Inflammatory macrophage treated with lipopolysaccharide for 1 hour (primary cell): Measurements from ENCODE around the gene ASIC4.

Experiments
- DNase-seq, 2 donors: peaks; one replicate each; pipeline ENCODE4 v3.0.0-alpha.2; 2020 to 2022

Gene ASIC4

GRCh38 chr2:219554350-219554749 is 40.1 kb downstream of the ASIC4 start:
- DNase-seq = no peak

GRCh38 chr2:219555956-219556355 is 41.7 kb downstream of the ASIC4 start:
- no peak for DNase-seq

GRCh38 chr2:219556413-219556812 is 42.1 kb downstream of the ASIC4 start:
- no peak for DNase-seq

GRCh38 chr2:219557320-219557719 is 43.0 kb downstream of the ASIC4 start:
- no peak for DNase-seq

GRCh38 chr2:219557791-219558785 is 43.8 kb downstream of the ASIC4 start:
- no peak for DNase-seq

GRCh38 chr2:219559156-219559915 is 45.1 kb downstream of the ASIC4 start:
- DNase-seq = no peak

GRCh38 chr2:219560037-219560892 is 46.0 kb downstream of the ASIC4 start:
- DNase-seq = no peak

GRCh38 chr2:219560893-219561178 is 46.6 kb downstream of the ASIC4 start:
- no peak for DNase-seq

- no peak for DNase-seq
Observed at GRCh38 chr2:219561179-219562048, 47.1 kb downstream of the ASIC4 start.

- DNase-seq = no peak
Observed at GRCh38 chr2:219562049-219563020, 48.1 kb downstream of the ASIC4 start.

GRCh38 chr2:219563271-219563928 is 49.1 kb downstream of the ASIC4 start:
- DNase-seq = no peak

GRCh38 chr2:219565130-219566080 is 51.1 kb downstream of the ASIC4 start:
- no peak for DNase-seq

GRCh38 chr2:219566640-219567039 is 52.4 kb downstream of the ASIC4 start:
- no peak for DNase-seq

- no peak for DNase-seq
Observed at GRCh38 chr2:219567131-219567530, 52.8 kb downstream of the ASIC4 start.

GRCh38 chr2:219567791-219568361 is 53.6 kb downstream of the ASIC4 start:
- DNase-seq = no peak

- DNase-seq = no peak
Observed at GRCh38 chr2:219569041-219569440, 54.8 kb downstream of the ASIC4 start.

GRCh38 chr2:219569635-219570034 is 55.4 kb downstream of the ASIC4 start:
- no peak for DNase-seq

GRCh38 chr2:219570194-219570923 is 56.1 kb downstream of the ASIC4 start:
- DNase-seq = no peak
